ENCODE measurements around the gene GOLGA6L10. TPM values are rescaled to one million over a fixed set of nuclear protein-coding genes. Genes with fewer than 3 reads are reported as not detected.

GOLGA6L10 gene
- total RNA-seq, 1 experiment from 2014 or later, result 1.2 TPM

DNA sequence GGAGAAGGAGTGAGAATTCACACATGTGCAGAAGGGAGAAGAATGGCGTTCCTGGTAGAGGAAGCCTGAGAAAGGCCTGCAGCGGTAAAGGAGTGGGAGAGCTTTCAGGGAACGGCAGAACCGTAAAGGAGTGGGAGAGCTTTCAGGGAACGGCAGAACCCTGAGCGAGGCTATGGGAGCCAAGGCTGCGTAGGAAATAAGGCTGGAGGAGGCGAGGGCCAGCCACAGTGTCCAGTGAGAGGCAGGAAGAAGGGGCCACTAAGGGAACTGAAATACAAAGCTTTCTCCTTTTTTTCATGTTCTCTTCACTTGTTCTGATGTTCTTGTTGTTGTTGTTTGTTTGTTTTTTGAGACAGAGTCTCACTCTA is 41.6 kb downstream of the GOLGA6L10 start:
- H2AFZ ChIP-seq (ENCODE audit: low read depth, low read length, poor library complexity, severe bottlenecking), result no peak overlapping the region
- H3K9me3 ChIP-seq (ENCODE audit: control insufficient read depth in 1 of 2, insufficient read depth in 1 of 2, low read depth in 1 of 2, low read length in 2 of 2), result no peaks in the 10 kb centered on the region
- no peak for DNase-seq (ENCODE audit: low read depth, low spot score)
- CTCF ChIA-PET, result no interaction called here
- H3K4me1 ChIP-seq (ENCODE audit: control insufficient read depth in 1 of 2, insufficient read depth in 2 of 2, low read length in 2 of 2), result no peaks in the 10 kb centered on the region
- no peak overlapping the region for H3K4me2 ChIP-seq (ENCODE audit: low read length)
- no peak overlapping the region for H3K27ac ChIP-seq (ENCODE audit: low read depth, low read length)
- H3K4me3 ChIP-seq (replicated peaks in 1 of 2; ENCODE audit: low read depth in 1 of 2, low read length in 2 of 2), result no peak overlapping the region
- no peaks in the 10 kb centered on the region for H3K9me2 ChIP-seq (ENCODE audit: insufficient read depth)
- no peaks in the 10 kb centered on the region for H3K36me3 ChIP-seq (ENCODE audit: control insufficient read depth in 1 of 2, insufficient read depth in 2 of 2, low read length in 2 of 2)
- no TSS peak for BruUV-seq (replicated peaks)
- H3K79me2 ChIP-seq (ENCODE audit: insufficient read depth, low read length), result no peaks in the 10 kb centered on the region
- POLR2A ChIA-PET, result no interaction called here
- no peak overlapping the region for H3K9ac ChIP-seq (ENCODE audit: low read length)
- RAD21 ChIA-PET (ENCODE audit: low non-redundant PET in 1 of 2, low total read pairs in 2 of 2, uncharacterized antibody in 2 of 2, unreplicated experiment in 2 of 2), result no interaction called here
- no peaks in the 10 kb centered on the region for H4K20me1 ChIP-seq (ENCODE audit: insufficient read depth)
- TF ChIP-seq YY1 (IDR thresholded peaks at IDR 0.05; ENCODE audit: extremely low read depth, insufficient replicate concordance, low read depth, low read length) (no peak), ZNF274 (IDR thresholded peaks at IDR 0.05; ENCODE audit: low read depth, low read length) (no peak), POLR2A (IDR thresholded peaks at IDR 0.05; ENCODE audit: borderline replicate concordance, extremely low read depth, insufficient read depth, insufficient read length) (no peak), TCF7L2 (IDR thresholded peaks at IDR 0.05; ENCODE audit: borderline replicate concordance, extremely low read depth, insufficient read depth, insufficient read length) (no peak), CBX3 (IDR thresholded peaks at IDR 0.05; ENCODE audit: low read depth) (no peak), JUND (IDR thresholded peaks at IDR 0.05) (no peak), ZFX (IDR thresholded peaks at IDR 0.05) (no peak), SRF (IDR thresholded peaks at IDR 0.05; ENCODE audit: low read depth) (no peak), SIN3A (IDR thresholded peaks at IDR 0.05; ENCODE audit: low read depth) (no peak), CEBPB (IDR thresholded peaks at IDR 0.05; ENCODE audit: low read depth) (no peak), FOSL1 (IDR thresholded peaks at IDR 0.05; ENCODE audit: low read depth) (no peak), EGR1 (IDR thresholded peaks at IDR 0.05; ENCODE audit: low read depth) (no peak)
- TF ChIP-seq, protein P1, sequence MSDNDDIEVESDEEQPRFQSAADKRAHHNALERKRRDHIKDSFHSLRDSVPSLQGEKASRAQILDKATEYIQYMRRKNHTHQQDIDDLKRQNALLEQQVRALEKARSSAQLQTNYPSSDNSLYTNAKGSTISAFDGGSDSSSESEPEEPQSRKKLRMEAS (IDR thresholded peaks at IDR 0.05), result no peak
- TF ChIP-seq, protein P2, sequence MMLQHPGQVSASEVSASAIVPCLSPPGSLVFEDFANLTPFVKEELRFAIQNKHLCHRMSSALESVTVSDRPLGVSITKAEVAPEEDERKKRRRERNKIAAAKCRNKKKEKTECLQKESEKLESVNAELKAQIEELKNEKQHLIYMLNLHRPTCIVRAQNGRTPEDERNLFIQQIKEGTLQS (IDR thresholded peaks at IDR 0.05), result no peak
- TF ChIP-seq, protein P3, sequence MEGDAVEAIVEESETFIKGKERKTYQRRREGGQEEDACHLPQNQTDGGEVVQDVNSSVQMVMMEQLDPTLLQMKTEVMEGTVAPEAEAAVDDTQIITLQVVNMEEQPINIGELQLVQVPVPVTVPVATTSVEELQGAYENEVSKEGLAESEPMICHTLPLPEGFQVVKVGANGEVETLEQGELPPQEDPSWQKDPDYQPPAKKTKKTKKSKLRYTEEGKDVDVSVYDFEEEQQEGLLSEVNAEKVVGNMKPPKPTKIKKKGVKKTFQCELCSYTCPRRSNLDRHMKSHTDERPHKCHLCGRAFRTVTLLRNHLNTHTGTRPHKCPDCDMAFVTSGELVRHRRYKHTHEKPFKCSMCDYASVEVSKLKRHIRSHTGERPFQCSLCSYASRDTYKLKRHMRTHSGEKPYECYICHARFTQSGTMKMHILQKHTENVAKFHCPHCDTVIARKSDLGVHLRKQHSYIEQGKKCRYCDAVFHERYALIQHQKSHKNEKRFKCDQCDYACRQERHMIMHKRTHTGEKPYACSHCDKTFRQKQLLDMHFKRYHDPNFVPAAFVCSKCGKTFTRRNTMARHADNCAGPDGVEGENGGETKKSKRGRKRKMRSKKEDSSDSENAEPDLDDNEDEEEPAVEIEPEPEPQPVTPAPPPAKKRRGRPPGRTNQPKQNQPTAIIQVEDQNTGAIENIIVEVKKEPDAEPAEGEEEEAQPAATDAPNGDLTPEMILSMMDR (IDR thresholded peaks at IDR 0.05 in 2 of 3, conservative IDR thresholded peaks at IDR 0.05 in 1 of 3; ENCODE audit: borderline replicate concordance in 1 of 3, insufficient read depth in 1 of 3, low read depth in 2 of 3, low read length in 2 of 3), result no peak
- TF ChIP-seq, protein P4, sequence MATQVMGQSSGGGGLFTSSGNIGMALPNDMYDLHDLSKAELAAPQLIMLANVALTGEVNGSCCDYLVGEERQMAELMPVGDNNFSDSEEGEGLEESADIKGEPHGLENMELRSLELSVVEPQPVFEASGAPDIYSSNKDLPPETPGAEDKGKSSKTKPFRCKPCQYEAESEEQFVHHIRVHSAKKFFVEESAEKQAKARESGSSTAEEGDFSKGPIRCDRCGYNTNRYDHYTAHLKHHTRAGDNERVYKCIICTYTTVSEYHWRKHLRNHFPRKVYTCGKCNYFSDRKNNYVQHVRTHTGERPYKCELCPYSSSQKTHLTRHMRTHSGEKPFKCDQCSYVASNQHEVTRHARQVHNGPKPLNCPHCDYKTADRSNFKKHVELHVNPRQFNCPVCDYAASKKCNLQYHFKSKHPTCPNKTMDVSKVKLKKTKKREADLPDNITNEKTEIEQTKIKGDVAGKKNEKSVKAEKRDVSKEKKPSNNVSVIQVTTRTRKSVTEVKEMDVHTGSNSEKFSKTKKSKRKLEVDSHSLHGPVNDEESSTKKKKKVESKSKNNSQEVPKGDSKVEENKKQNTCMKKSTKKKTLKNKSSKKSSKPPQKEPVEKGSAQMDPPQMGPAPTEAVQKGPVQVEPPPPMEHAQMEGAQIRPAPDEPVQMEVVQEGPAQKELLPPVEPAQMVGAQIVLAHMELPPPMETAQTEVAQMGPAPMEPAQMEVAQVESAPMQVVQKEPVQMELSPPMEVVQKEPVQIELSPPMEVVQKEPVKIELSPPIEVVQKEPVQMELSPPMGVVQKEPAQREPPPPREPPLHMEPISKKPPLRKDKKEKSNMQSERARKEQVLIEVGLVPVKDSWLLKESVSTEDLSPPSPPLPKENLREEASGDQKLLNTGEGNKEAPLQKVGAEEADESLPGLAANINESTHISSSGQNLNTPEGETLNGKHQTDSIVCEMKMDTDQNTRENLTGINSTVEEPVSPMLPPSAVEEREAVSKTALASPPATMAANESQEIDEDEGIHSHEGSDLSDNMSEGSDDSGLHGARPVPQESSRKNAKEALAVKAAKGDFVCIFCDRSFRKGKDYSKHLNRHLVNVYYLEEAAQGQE (IDR thresholded peaks at IDR 0.05; ENCODE audit: low read depth), result no peak
- intact Hi-C loops (cut with micrococcal nuclease), result no loop called here
- no peak for ATAC-seq
- H3K27me3 ChIP-seq (ENCODE audit: insufficient read depth, low read length), result no peaks in the 10 kb centered on the region

All from HCT116 (cell line).